Transverse colon (tissue), 3 donors: ENCODE data around the gene ATF4.

ENCODE experiments used
- CTCF ChIP-seq, 5 experiments: fragments of 200-600 bp in 3 of 5; fragments of 450-650 bp in 2 of 5; sonication (generic) in 3 of 5; IDR thresholded peaks; 1 replicate in 2 of 5; 2 replicates in 3 of 5; pipeline ENCODE4 v1.5.1; 2016 to 2017; ENCODE audit warnings: antibody characterized with exemption in 5 of 5, inconsistent platforms in 3 of 5, mild to moderate bottlenecking in 2 of 5, moderate library complexity in 1 of 5
- EP300 ChIP-seq: sonication (generic); formaldehyde crosslinking; IDR thresholded peaks from one replicate; pipeline ENCODE4 v1.6.1; 2017; ENCODE audit warnings: antibody characterized with exemption, low read depth
- POLR2A ChIP-seq: fragments of 450-650 bp; IDR thresholded peaks from one replicate; pipeline ENCODE4 v1.6.1; 2016; ENCODE audit warnings: antibody characterized with exemption, mild to moderate bottlenecking, moderate library complexity

- TF ChIP-seq CTCF (IDR thresholded peaks at IDR 0.05) (no peak), EP300 (no peak), POLR2A (no peak)
Measured at GRCh38 chr22:39534092-39534506, 13.7 kb downstream of the ATF4 start.
